Stimulated activated naive CD8-positive, alpha-beta T cell treated with anti-CD3 and anti-CD28 coated beads, Interleukin-15, Interleukin-2, amounts not matched to agents 100 ng/mL and 50 ng/mL, for 24 hours (primary cell): ENCODE measurements around the gene RARB.

Source experiments
- H3K27ac Mint-ChIP-seq: one replicate; pipeline ENCODE4 v1.8.0; 2021; ENCODE audit warnings: mild to moderate bottlenecking, mixed read lengths
- H3K27me3 Mint-ChIP-seq: one replicate; pipeline ENCODE4 v1.8.0; 2021; ENCODE audit warnings: mixed read lengths
- H3K36me3 Mint-ChIP-seq: one replicate; pipeline ENCODE4 v1.8.0; 2021; ENCODE audit warnings: low read depth, mixed read lengths
- H3K4me1 Mint-ChIP-seq: one replicate; pipeline ENCODE4 v1.8.0; 2021; ENCODE audit warnings: low read depth, mixed read lengths
- H3K4me3 Mint-ChIP-seq: one replicate; pipeline ENCODE4 v1.8.0; 2021; ENCODE audit warnings: mild to moderate bottlenecking, mixed read lengths
- H3K9me3 Mint-ChIP-seq: one replicate; pipeline ENCODE4 v1.8.0; 2021; ENCODE audit warnings: mixed read lengths

The RARB gene

DNA sequence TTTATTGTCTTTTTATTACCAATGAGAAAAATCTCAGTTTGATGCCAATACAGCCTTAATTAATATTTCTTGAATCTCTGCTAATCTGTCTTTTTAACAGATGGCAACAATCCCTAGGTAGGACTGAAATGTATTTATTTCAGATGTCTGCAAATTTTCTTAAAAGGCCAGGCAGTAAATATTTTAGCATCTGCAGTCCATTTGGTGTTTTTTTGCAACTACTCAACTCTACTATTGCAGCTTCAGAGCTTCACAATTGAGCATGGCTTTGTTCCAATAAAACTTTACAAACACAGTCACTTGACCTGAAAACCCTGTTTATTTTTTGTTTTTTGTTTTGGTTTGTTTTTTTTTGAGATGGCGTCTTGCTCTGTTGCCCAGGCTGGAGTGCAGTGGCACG, 82.7 kb downstream of the RARB start:
- Mint-ChIP-seq H3K27me3 (peaks cover 4% of the 10 kb centered on the region), H3K27ac (no peak overlapping the region), H3K4me1 (no peaks in the 10 kb centered on the region), H3K36me3 (no peaks in the 10 kb centered on the region), H3K4me3 (no peak overlapping the region), H3K9me3 (no peaks in the 10 kb centered on the region)

DNA sequence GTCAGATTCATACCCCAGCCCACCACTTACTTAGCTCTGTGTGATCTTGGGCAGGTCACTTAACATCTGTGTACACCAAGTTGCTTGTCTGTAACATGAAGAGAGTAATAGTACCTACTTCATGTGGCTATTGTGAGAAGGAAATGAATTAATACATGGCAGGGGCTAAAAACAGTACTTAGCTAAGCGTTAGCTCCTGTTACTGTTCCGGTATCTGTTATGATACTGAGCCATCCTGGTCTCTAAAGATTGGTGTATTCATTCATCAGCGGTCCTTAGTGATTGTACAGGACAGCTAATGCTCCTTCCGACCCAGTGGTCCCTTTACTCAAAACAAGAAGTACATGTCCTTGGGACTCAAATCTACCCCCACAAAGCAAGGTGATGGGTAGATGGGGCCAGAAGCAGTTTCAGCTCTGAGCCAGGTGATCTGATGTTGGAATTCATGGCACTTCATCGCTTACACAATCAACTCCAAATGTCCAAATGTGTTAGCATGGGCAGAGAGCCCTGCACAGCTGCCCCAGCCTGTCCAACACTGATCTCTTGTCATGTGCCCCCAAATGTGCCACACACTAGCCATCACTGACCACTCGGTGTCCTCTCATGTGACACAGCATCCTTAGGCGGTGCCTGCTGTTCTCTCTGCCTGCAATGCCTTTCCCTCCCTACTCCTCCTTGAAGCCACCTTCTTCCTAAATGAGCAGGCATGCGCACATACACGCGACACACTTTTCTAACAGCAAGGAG, 84.1 kb downstream of the RARB start:
- Mint-ChIP-seq H3K4me3 (no peak overlapping the region), H3K36me3 (no peaks in the 10 kb centered on the region), H3K27ac (no peak overlapping the region), H3K27me3 (peaks cover 4% of the 10 kb centered on the region), H3K9me3 (no peaks in the 10 kb centered on the region), H3K4me1 (no peaks in the 10 kb centered on the region)

DNA sequence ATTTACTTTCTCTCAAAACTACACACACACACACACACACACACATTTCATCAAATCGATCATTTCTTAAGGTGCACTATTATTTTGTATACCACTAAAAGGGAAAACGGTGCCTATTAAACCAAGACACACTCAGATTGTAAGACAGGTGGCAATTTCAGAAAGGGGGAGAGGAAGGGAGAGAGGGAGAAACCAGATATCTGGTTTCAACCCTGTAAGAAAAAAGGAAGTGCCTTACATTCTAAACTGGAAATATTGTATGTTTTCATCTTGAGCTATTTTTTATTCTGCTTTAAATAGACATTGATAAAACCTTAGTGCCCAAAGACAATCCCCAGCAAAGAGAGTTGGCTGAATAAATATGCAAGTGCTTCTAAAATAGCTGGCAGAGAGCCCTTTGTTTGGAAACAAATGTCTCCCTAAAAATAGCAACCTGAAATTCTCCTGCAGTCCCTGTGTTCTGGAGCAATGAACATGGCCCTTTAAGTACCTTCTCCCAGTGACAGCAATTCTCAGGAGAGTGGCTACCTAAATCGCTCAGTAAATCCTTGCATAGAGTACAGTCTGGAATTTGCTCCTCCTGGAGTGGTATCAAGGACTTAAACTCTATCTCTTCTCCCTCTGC, 85.7 kb downstream of the RARB start:
- Mint-ChIP-seq H3K27ac (no peak overlapping the region), H3K4me3 (no peak overlapping the region), H3K4me1 (no peaks in the 10 kb centered on the region), H3K27me3 (peaks cover 4% of the 10 kb centered on the region), H3K36me3 (no peaks in the 10 kb centered on the region), H3K9me3 (no peaks in the 10 kb centered on the region)

DNA sequence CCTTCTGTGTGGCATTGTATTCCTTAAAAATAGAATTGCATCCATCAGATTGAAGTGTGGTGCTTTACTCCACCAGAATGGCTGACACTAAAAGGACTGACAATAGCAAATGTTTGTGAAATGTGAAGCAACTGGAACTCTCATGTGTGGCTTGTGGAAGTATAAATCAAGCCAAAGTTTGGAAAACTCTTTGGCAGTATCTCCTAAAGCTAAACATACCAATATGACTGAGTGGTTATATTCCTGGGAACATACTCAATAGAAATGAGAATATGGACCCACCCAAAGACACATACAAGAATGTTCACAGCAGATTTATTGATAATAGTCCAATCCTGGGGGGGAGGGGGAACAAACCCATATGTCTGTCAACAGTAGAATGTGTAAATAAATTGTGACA, 87.1 kb downstream of the RARB start:
- Mint-ChIP-seq H3K27me3 (peaks cover 4% of the 10 kb centered on the region), H3K36me3 (no peaks in the 10 kb centered on the region), H3K4me1 (no peaks in the 10 kb centered on the region), H3K4me3 (no peak overlapping the region), H3K9me3 (no peaks in the 10 kb centered on the region), H3K27ac (no peak overlapping the region)

DNA sequence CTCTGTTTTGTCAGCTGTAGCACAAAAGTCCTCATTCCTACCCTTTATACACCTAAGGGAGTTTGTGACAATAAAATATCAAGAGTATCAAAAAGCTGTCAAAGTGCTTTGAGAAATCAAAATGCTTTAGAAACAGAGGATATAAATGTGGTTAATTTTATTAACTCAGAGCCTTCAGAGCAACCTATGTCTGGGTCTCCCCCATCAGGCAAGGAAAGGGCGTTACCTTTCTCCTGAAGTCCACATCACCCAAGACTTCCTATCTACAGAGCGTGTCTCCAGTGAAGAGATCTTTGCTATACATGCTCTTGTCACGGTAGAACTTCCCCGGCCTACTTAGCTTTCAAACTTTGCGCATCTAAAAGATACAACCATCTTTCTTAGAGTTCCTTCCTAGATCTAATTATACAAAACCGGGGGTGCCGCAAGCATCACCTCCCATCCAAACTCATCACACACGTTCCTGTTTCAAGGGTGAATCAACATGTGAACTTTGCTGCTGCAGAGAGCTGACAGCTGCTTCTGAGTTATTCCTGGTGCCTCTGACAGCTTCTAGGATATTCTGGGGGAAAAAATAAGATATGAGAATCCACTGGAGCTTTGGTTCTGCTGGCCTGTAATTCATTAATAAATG, 93.0 kb downstream of the RARB start:
- H3K4me1 Mint-ChIP-seq = no peaks in the 10 kb centered on the region
- no peak overlapping the region for H3K4me3 Mint-ChIP-seq
- no peaks in the 10 kb centered on the region for H3K36me3 Mint-ChIP-seq
- H3K27ac Mint-ChIP-seq = no peak overlapping the region
- H3K27me3 Mint-ChIP-seq = peaks cover 6% of the 10 kb centered on the region
- no peaks in the 10 kb centered on the region for H3K9me3 Mint-ChIP-seq

DNA sequence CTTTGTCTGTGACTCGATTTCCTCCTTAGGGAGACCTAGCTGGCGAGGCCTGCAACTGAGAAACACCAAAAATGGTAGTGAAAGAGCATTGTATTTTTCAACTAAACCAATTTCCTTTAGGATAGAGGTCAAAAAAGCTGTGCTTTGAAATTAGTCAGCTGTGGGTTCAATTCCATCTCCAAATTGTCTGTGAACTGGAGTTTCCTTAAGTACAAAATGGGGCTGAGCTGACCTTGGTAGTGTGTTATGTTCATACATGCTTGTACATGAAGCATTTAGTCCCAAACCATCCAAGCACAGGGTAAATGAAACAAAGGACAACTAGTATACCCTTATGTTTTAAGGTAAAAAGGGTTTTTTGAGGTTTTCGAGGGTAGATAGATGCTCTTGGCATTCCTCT, 99.3 kb downstream of the RARB start:
- Mint-ChIP-seq H3K27me3 (peaks cover 1% of the 10 kb centered on the region), H3K9me3 (peaks cover 9% of the 10 kb centered on the region), H3K4me1 (no peaks in the 10 kb centered on the region), H3K4me3 (no peak overlapping the region), H3K27ac (no peak overlapping the region), H3K36me3 (peaks cover 2% of the 10 kb centered on the region)

DNA sequence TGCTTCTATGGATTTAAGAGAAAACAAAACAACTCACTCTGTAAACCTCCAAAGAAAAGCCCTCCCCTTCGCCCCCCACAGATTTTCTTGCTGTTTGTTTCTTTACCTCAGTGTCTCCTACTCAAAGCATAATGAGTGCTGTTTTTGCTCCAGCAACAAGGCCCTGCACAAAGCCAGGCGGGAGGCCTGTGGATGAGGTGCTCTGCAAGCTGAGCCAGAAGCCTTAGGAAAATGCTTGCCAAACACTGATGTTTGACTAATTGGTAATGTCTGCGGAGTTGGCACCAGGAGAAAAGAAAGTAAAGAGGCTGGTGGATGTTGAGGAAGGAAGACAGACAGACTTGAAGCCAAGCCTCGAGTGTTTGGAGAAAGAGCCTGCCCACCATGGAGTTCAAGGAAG, 99.7 kb downstream of the RARB start:
- Mint-ChIP-seq H3K36me3 (peaks cover 3% of the 10 kb centered on the region), H3K27me3 (no peaks in the 10 kb centered on the region), H3K4me3 (no peak overlapping the region), H3K27ac (no peak overlapping the region), H3K9me3 (peaks cover 13% of the 10 kb centered on the region), H3K4me1 (no peaks in the 10 kb centered on the region)

DNA sequence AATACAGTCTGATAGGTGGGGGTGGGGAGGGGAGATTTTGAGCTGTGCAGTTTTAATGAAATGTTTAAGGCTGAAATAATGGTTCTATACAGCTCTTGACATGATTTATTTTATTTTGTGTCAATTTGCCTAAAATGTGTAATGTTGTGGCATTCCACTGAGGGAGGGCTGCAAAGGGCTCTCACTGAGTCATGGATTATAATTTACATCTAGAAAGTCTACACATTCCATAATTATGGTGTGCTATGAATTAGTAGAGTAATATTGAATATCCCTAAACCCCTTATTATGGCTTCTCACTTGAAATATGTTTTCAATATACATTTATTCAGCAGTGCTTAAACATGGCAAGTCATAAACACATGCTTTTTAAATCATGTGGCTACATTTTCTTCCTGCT, 103.9 kb downstream of the RARB start:
- Mint-ChIP-seq H3K36me3 (peaks cover 3% of the 10 kb centered on the region), H3K4me3 (no peak overlapping the region), H3K9me3 (peaks cover 13% of the 10 kb centered on the region), H3K4me1 (no peaks in the 10 kb centered on the region), H3K27ac (no peak overlapping the region), H3K27me3 (no peaks in the 10 kb centered on the region)

DNA sequence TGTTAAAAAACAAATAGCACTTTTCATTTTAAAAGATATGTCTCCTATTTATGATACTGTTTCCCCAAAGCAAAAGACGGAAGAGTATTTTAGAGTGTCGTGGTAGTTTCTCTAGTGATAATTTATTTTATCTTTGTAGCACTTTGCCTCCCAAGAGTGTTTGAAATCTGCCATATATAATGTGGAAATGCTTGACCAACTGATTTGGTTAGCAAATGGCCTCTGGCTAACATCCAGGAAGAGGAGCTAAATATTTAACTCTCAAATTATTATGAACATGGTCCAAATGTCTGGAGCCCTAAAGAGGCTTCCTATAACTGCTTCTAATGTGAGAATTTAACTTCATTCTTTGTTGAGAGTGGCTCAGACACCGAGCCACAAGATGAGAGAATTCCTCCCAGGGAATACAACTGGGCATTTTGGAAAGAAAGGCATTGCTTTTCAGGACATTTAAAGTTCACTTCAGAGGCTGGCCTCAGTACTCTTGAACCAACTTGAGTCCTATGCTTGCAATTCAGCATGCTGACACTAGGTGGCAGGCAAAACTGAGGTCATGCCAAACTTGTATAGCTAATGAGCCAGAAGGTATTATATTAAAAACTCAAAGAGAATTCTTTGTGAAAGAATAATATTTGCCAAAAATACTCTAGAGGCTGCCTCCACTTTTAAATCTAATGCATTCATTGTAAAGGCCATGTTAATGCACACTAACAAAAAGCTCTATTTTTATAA, 104.5 kb downstream of the RARB start:
- Mint-ChIP-seq H3K4me3 (no peak overlapping the region), H3K27me3 (no peaks in the 10 kb centered on the region), H3K9me3 (peaks cover 13% of the 10 kb centered on the region), H3K4me1 (no peaks in the 10 kb centered on the region), H3K27ac (no peak overlapping the region), H3K36me3 (peaks cover 3% of the 10 kb centered on the region)

DNA sequence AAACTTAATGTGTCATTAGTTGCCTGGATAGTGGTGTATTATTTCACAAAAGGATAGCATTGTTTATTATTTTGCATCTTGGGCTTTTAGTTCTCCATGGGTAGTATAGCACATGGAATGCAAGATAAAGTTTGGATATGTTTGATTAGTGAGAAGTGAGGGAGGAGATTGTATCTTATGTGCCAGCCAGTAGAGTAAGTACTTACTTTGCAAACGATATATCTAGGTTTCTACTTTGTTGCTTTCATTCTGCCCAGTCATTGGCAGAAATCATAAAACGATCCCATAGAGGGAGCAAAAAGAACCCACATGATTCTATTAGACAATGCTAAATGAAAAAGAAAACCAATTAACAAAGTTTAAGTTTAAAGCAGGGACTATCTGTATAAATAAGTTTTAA, 105.3 kb downstream of the RARB start:
- no peaks in the 10 kb centered on the region for H3K4me1 Mint-ChIP-seq
- H3K27ac Mint-ChIP-seq = no peak overlapping the region
- H3K36me3 Mint-ChIP-seq = peaks cover 3% of the 10 kb centered on the region
- peaks cover 13% of the 10 kb centered on the region for H3K9me3 Mint-ChIP-seq
- H3K27me3 Mint-ChIP-seq = no peaks in the 10 kb centered on the region
- no peak overlapping the region for H3K4me3 Mint-ChIP-seq

DNA sequence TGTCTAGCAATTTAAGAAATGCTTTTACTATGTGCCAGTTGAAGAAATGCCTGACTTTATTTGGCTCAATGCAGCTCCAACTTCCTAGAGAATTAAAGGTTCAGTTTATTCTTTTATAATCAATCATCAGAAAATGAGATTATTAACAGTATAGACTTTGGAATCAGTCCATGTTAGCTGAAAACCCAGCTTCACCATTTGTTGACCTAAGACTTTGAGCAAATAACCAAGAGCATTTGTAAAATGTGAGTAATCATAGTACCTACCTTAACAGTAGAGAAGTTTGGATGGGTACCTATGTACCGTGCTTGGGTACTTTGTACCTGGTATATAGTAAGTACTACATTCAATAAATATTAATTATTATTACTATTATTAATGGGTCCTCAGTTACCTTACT, 105.9 kb downstream of the RARB start:
- Mint-ChIP-seq H3K4me3 (no peak overlapping the region), H3K9me3 (peaks cover 13% of the 10 kb centered on the region), H3K36me3 (peaks cover 3% of the 10 kb centered on the region), H3K4me1 (no peaks in the 10 kb centered on the region), H3K27ac (no peak overlapping the region), H3K27me3 (no peaks in the 10 kb centered on the region)

DNA sequence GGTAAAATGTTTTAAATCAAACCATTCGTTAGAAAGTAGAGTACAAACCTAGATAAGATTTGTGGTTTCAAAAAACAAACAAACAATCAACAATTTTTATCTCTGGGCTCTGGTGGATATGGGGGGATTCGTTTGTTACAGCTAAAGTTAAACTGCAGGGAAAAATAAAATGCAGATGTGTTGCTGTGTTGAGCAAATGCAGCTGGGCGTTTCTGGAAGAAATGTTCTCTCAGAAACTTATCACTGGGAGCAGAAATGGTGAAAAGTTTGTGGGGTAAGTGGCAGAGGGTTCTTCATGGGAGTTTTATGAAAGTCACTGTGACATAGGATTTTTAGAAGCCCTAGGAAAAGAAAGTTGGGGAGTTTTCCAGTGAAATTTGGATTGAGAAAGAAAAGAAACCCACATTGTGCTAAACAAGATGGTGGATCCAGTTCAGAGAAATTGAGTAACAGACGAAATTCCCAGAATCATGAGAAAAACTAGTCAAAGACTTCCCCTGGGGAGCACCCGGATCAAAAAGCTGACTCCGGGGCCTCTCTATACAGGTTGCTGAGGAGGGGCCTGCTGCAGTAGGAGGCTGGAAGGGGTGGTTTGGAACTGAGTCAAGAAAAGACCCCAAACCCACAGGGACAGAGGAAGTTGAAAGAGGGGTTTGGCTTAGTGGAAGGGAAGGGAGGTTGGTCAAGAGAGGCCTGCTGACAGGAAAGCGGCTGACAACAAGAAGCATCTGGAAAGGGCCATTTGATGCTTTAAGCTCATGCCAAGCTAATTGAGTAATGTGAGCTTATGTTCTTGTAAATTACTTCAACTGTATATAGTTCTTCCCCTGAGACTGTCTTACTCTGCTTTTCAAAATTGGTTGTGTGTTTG, 108.7 kb downstream of the RARB start:
- Mint-ChIP-seq H3K27me3 (peaks cover 1% of the 10 kb centered on the region), H3K27ac (no peak overlapping the region), H3K4me1 (no peaks in the 10 kb centered on the region)

DNA sequence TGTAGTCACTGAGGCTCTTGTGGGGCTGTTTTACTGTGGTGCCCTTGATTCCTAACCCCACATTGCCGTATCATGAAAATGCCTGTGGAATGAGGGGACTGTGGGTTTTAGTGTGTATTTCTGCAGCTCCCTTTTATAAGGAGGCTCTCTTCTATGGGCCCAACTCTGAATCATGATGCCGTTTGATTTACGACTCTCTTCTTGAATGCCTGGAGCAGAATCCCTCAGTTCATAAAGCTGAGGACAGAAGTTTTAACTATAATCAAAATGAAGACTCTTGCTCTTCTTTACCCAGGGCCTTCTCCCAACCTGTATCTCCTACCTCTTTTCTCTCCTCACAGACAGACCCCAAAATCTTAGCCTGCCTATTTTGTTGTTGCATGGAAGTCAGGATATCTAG, 109.5 kb downstream of the RARB start:
- Mint-ChIP-seq H3K4me1 (no peaks in the 10 kb centered on the region), H3K27me3 (peaks cover 4% of the 10 kb centered on the region), H3K36me3 (no peaks in the 10 kb centered on the region), H3K4me3 (no peak overlapping the region), H3K9me3 (peaks cover 2% of the 10 kb centered on the region), H3K27ac (no peak overlapping the region)

More for the DNA sequence above, 108.7 kb downstream of the RARB start:
- peaks cover 6% of the 10 kb centered on the region for H3K9me3 Mint-ChIP-seq
- H3K36me3 Mint-ChIP-seq = peaks cover 3% of the 10 kb centered on the region
- no peak overlapping the region for H3K4me3 Mint-ChIP-seq

DNA sequence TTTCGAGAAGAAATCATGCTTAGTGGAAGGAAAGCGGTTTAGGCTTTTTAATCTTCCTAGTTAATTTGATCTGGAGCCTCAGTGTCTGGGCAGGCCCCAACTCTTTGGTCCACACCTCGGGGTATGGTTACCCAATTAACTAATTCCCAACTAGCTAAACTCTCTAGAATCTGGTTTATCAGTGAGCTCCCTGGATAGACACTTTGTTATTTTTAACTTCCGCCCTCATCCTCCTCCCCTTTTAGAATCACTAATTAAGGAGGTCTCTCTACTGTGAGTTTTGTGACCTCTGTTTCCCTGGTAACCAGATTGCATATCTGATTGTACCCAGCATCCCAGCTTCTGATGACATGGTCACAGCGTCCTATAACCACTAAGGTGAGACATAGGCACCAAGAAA, 112.2 kb downstream of the RARB start:
- Mint-ChIP-seq H3K27me3 (peaks cover 4% of the 10 kb centered on the region), H3K4me1 (no peaks in the 10 kb centered on the region), H3K27ac (no peak overlapping the region), H3K9me3 (no peaks in the 10 kb centered on the region), H3K4me3 (no peak overlapping the region), H3K36me3 (no peaks in the 10 kb centered on the region)
